HG03521 (cell line): Measurements from ENCODE around the gene SERPINA4.

Experiments
- ATAC-seq: cut with Tn5 transposase; IDR thresholded peaks from one replicate; pipeline ENCODE4 v1.9.1; 2021; ENCODE audit warnings: mild to moderate bottlenecking, moderate library complexity; ENCODE audit not compliant: unreplicated experiment

The SERPINA4 gene

GRCh38 chr14:94614802-94615201 lies 53.6 kb downstream of the SERPINA4 start:
- ATAC-seq: no peak

- ATAC-seq: no peak
These were observed 54.0 kb downstream of the SERPINA4 start for GRCh38 chr14:94615254-94615653.

GRCh38 chr14:94615823-94616570 lies 54.8 kb downstream of the SERPINA4 start:
- ATAC-seq: no peak

GRCh38 chr14:94617366-94617941 lies 56.2 kb downstream of the SERPINA4 start:
- ATAC-seq: no peak

GRCh38 chr14:94617988-94618822 lies 57.0 kb downstream of the SERPINA4 start:
- ATAC-seq: no peak

GRCh38 chr14:94619297-94619696 lies 58.1 kb downstream of the SERPINA4 start:
- no peak for ATAC-seq
